SJSA1 (cell line): ENCODE data around the gene EIF4A3. TPM values are rescaled to one million over a fixed set of nuclear protein-coding genes. Genes with fewer than 3 reads are reported as not detected.
"Not testable (repeated sequence)": the region's sequence is repeated elsewhere in the genome, so short reads cannot be mapped to it uniquely, and the experiment has no call there.

Experiments
- DNase-seq, 2 experiments: peaks; one replicate each; pipeline ENCODE4 v3.0.0-alpha.2; 2015 to 2020; ENCODE audit warnings: low spot score in 2 of 2, low read depth in 1 of 2
- H3K27ac ChIP-seq: fragments of 250-450 bp; sonication (Bioruptor Pico); 2 replicates; pipeline ENCODE4 v1.5.1; 2020; ENCODE audit warnings: mild to moderate bottlenecking, moderate library complexity
- H3K27me3 ChIP-seq: fragments of 250-450 bp; sonication (Bioruptor Pico); replicated peaks from 2 replicates; pipeline ENCODE4 v1.5.1; 2020; ENCODE audit warnings: mild to moderate bottlenecking, moderate library complexity
- H3K36me3 ChIP-seq: fragments of 250-450 bp; sonication (Bioruptor Pico); 2 replicates; pipeline ENCODE4 v1.5.1; 2020; ENCODE audit warnings: mild to moderate bottlenecking
- H3K4me1 ChIP-seq: fragments of 250-450 bp; sonication (Bioruptor Pico); replicated peaks from 2 replicates; pipeline ENCODE4 v1.6.1; 2021; ENCODE audit warnings: mild to moderate bottlenecking
- H3K4me3 ChIP-seq: fragments of 250-450 bp; sonication (Bioruptor Pico); 2 replicates; pipeline ENCODE4 v1.5.1; 2020; ENCODE audit warnings: mild to moderate bottlenecking
- H3K9me3 ChIP-seq: fragments of 250-450 bp; sonication (Bioruptor Pico); replicated peaks from 2 replicates; pipeline ENCODE4 v1.5.1; 2020; ENCODE audit warnings: mild to moderate bottlenecking
- total RNA-seq: library from RNA; depleted of rRNA; stranded (reverse); fragments of >200 nt; shearing (Covaris generic); gene quantifications from 2 replicates; pipeline ENCODE4 v1.2.3, GENCODE V29; 2014; rRNA removed

Gene EIF4A3
- total RNA-seq, 1 experiment from 2014 or later: 192 TPM

- Histone ChIP-seq H3K27ac (no peak overlapping the region), H3K9me3 (no peaks in the 10 kb centered on the region), H3K36me3 (no peaks in the 10 kb centered on the region), H3K4me1 (no peaks in the 10 kb centered on the region), H3K27me3 (peaks cover 10% of the 10 kb centered on the region), H3K4me3 (no peak overlapping the region)
- no peak for DNase-seq
Observed at GRCh38 chr17:80092959-80093358, 54.0 kb downstream of the EIF4A3 start.

DNA sequence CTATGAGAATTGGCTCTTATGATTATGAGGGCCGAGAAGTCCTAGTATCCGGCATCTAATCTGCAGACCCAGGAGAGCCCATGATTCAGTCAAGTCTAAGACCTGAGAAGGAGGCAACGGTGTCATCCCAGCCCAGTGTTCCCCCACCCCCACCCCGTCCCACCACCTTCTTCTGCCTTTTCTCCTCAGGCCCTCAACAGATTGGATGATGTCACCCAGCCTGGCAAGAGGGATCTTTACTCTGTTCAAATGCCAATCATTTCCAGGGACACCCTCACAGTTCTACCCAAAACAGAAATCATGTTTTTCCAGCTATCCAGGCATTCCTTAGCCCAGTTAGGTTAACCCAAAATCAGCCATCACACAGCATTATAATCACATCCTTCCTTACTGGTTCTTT is 55.6 kb downstream of the EIF4A3 start:
- Histone ChIP-seq H3K27me3 (peaks cover 21% of the 10 kb centered on the region), H3K27ac (no peak overlapping the region), H3K36me3 (no peaks in the 10 kb centered on the region), H3K9me3 (no peaks in the 10 kb centered on the region), H3K4me1 (no peaks in the 10 kb centered on the region), H3K4me3 (no peak overlapping the region)
- DNase-seq: no peak

- peaks cover 22% of the 10 kb centered on the region for H3K27me3 ChIP-seq
- not testable (repeated sequence) for H3K4me3 ChIP-seq, H3K4me1 ChIP-seq, H3K27ac ChIP-seq, DNase-seq, H3K36me3 ChIP-seq, H3K9me3 ChIP-seq
Observed at GRCh38 chr17:80090164-80090563, 56.8 kb downstream of the EIF4A3 start.

DNA sequence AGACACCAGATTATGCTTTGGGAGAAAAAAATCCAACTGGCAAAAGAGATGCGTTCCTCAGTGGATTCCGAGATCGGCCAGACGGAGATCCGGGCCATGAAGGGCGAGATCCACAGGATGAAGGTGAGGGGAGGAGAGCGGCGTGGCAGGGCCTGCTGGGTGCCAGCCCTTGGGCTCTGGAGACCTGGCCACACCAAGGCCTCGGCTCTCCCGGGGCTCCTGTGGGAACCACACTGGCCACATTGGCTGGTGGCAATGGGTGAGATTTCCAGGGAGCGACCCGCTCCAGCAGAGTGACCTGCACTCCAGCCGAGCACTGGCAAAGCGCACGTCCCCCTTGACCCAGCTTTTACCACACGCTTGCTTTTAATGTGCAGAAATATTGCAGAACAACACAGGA is 57.2 kb downstream of the EIF4A3 start:
- Histone ChIP-seq H3K27me3 (peaks cover 22% of the 10 kb centered on the region), H3K9me3 (no peaks in the 10 kb centered on the region), H3K4me1 (no peaks in the 10 kb centered on the region), H3K36me3 (no peaks in the 10 kb centered on the region), H3K27ac (no peak overlapping the region), H3K4me3 (no peak overlapping the region)
- no peak for DNase-seq

DNA sequence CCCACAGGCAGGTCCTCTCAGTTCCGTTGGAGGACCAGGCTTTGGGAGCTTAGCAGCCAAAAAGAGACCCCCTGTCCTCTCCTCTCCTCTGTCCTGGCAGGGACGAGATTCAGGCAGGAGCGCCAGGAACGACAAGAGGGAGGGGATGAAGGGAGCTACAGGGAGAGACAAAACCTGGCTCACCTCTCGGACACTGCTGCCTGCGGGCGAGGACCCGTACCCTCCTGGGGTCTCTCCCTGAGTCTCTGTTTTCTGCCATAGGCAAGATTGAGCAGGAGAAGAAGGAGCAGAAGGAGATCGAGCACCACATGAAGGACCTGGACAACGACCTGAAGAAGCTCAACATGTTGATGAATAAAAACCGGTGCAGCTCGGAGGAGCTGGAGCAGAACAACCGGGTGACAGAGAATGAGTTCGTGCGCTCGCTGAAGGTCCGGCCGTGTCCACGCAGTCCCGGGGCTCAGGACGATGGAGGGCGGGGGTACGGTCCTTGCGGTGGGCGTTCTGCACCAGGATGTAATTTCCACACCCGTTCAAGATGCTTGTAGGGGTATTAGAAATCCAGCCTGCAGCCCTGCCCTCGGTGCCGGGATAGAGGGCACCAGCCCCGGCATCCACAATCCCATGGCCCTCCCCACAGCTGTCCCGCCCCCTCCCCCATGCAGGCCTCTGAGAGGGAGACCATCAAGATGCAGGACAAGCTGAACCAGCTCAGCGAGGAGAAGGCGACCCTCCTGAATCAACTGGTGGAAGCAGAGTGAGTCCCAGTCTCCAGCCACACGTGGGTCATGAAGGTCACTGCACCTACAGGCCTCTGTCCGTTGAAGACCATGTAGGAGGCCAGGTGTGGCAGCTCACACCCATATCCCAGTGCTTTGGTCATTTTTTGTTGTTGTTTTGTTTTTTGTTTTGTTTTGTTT is 59.3 kb downstream of the EIF4A3 start:
- Histone ChIP-seq H3K4me1 (no peaks in the 10 kb centered on the region), H3K4me3 (no peak overlapping the region), H3K27ac (no peak overlapping the region), H3K9me3 (no peaks in the 10 kb centered on the region), H3K36me3 (no peaks in the 10 kb centered on the region), H3K27me3 (peaks cover 22% of the 10 kb centered on the region)
- no peak for DNase-seq

DNA sequence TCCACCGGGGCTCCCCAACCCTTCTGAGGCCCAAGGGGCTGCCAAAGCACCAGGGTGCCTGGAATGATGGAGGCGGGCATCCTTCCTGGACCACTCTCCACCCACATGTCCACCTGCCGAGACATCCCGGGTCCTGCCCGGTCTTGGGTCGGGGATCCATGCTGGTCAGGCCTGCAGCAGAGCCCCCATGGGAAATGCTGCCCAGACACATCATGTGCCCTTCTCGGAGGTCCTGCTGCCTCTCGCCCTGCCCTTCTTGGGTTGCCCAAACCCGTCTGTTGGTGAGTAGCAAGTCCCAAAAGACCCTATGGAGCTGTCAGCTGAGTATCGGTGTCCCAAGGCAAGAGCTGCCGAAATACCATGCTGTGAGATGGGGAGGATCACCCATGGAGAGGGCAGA is 60.3 kb downstream of the EIF4A3 start:
- Histone ChIP-seq H3K27me3 (peaks cover 22% of the 10 kb centered on the region), H3K27ac (no peak overlapping the region), H3K36me3 (no peaks in the 10 kb centered on the region), H3K9me3 (no peaks in the 10 kb centered on the region), H3K4me3 (no peak overlapping the region), H3K4me1 (no peaks in the 10 kb centered on the region)
- DNase-seq: no peak

DNA sequence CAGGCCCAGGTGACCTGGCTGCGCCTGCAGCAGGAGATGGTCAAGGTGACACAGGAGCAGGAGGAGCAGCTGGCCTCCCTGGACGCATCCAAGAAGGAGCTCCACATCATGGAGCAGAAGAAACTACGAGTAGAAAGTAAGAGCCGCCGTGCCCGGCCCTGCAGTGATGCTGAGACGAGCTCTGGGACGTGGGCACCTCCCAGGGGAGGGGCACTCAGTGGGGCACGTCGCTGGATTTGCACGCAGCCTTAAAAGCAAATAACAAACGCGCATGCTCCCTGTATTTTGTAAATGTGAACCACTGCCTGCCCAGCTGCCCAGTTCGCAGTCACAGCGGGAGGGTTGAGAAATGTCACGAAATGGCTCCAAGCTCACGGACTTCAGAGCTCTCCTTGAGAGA is 60.8 kb downstream of the EIF4A3 start:
- Histone ChIP-seq H3K4me3 (no peak overlapping the region), H3K9me3 (no peaks in the 10 kb centered on the region), H3K36me3 (no peaks in the 10 kb centered on the region), H3K4me1 (no peaks in the 10 kb centered on the region), H3K27ac (no peak overlapping the region), H3K27me3 (peaks cover 22% of the 10 kb centered on the region)
- DNase-seq: no peak

- no peak overlapping the region for H3K27ac ChIP-seq
- no peaks in the 10 kb centered on the region for H3K36me3 ChIP-seq
- H3K4me1 ChIP-seq: peaks cover 8% of the 10 kb centered on the region
- no peaks in the 10 kb centered on the region for H3K9me3 ChIP-seq
- no peak overlapping the region for H3K4me3 ChIP-seq
- H3K27me3 ChIP-seq: peaks cover 22% of the 10 kb centered on the region
- DNase-seq: no peak
Observed at GRCh38 chr17:80084773-80085172, 62.2 kb downstream of the EIF4A3 start.

Other genes starting within 250 kb of the EIF4A3 start
- gene TBC1D16, start 111.3 kb downstream of the EIF4A3 start, total RNA-seq: 39.5 and 42.0 TPM in 2 replicates
- 2.2 TPM in 1 of 2 replicates, not detected in the other for gene CCDC40, start 110.5 kb downstream of the EIF4A3 start, total RNA-seq
- gene GAA, start 45.5 kb downstream of the EIF4A3 start, total RNA-seq: 35.7 and 49.9 TPM in 2 replicates
- not detected in 2 replicates for gene CARD14, start 22.9 kb upstream of the EIF4A3 start, total RNA-seq
- 18.6 and 26.5 TPM in 2 replicates for gene SGSH, start 73.2 kb upstream of the EIF4A3 start, total RNA-seq
- gene SLC26A11, start 73.3 kb upstream of the EIF4A3 start, total RNA-seq: 12.3 and 14.3 TPM in 2 replicates
- 43.0 and 49.8 TPM in 2 replicates for gene RNF213, start 113.7 kb upstream of the EIF4A3 start, total RNA-seq